ENCODE results near the gene TIMM17B.

TIMM17B gene

GRCh38 chrX:48919947-48920717, 22.6 kb upstream of the TIMM17B start:
- H3K27ac ChIP-seq, result no peak overlapping the region
- peaks cover 41% of the 10 kb centered on the region for H3K27me3 ChIP-seq
- H3K4me2 ChIP-seq, result peak overlapping the region; percentile 78
- H3K9ac ChIP-seq, result peak overlapping the region; percentile 15; the same call in 1 of the 2 replicates
- H4K20me1 ChIP-seq, result peaks cover 47% of the 10 kb centered on the region
- H3K9me3 ChIP-seq, result no peaks in the 10 kb centered on the region; the same call in 1 of the 2 replicates
- H3K4me3 ChIP-seq, result no peak overlapping the region
- TF ChIP-seq Cebpa-rat (IDR thresholded peaks at IDR 0.05), result no peak
- peaks cover 33% of the 10 kb centered on the region for H3K4me1 ChIP-seq
- H3K36me3 ChIP-seq, result peaks cover 36% of the 10 kb centered on the region

GRCh38 chrX:48919360-48919841, 21.8 kb upstream of the TIMM17B start:
- no peak overlapping the region for H3K27ac ChIP-seq
- peak overlapping the region; percentile 78 for H3K4me2 ChIP-seq
- no peaks in the 10 kb centered on the region; the same call in 1 of the 2 replicates for H3K9me3 ChIP-seq
- H3K9ac ChIP-seq, result peak overlapping the region; percentile 57; the same call in 1 of the 2 replicates
- peaks cover 48% of the 10 kb centered on the region for H3K27me3 ChIP-seq
- H4K20me1 ChIP-seq, result peaks cover 54% of the 10 kb centered on the region
- peaks cover 33% of the 10 kb centered on the region for H3K4me1 ChIP-seq
- TF ChIP-seq Cebpa-rat (IDR thresholded peaks at IDR 0.05), result no peak
- peak overlapping the region; percentile 79 for H3K4me3 ChIP-seq
- peaks cover 40% of the 10 kb centered on the region for H3K36me3 ChIP-seq

GRCh38 chrX:48918643-48919340, 21.2 kb upstream of the TIMM17B start, which contains the start of gene PIM2:
Gene PIM2 (minus strand): TSS chrX:48919024. CDS start chrX:48918834, 190 bp downstream.
- H3K9ac ChIP-seq, result peak within 1 kb of the TSS; percentile 81
- H3K4me2 ChIP-seq, result peak within 1 kb of the TSS; percentile 89
- H3K9me3 ChIP-seq, result no peaks in the 10 kb centered on the region; the same call in 1 of the 2 replicates
- TF ChIP-seq Cebpa-rat (IDR thresholded peaks at IDR 0.05), result no peak
- H3K27ac ChIP-seq, result peak within 1 kb of the TSS; percentile 85
- peak within 1 kb of the TSS; percentile 79 for H3K4me3 ChIP-seq
- H3K36me3 ChIP-seq, result peaks cover 40% of the 10 kb centered on the region
- H4K20me1 ChIP-seq, result peaks cover 60% of the 10 kb centered on the region
- peaks cover 33% of the 10 kb centered on the region for H3K4me1 ChIP-seq
- H3K27me3 ChIP-seq, result peaks cover 48% of the 10 kb centered on the region

- peaks cover 48% of the 10 kb centered on the region for H3K27me3 ChIP-seq
- H4K20me1 ChIP-seq, result peaks cover 62% of the 10 kb centered on the region
- H3K4me3 ChIP-seq, result peak overlapping the region; percentile 79
- peak overlapping the region; percentile 81 for H3K9ac ChIP-seq
- H3K9me3 ChIP-seq, result no peaks in the 10 kb centered on the region; the same call in 1 of the 2 replicates
- peaks cover 33% of the 10 kb centered on the region for H3K4me1 ChIP-seq
- H3K4me2 ChIP-seq, result peak overlapping the region; percentile 89
- peak overlapping the region; percentile 85 for H3K27ac ChIP-seq
- peaks cover 40% of the 10 kb centered on the region for H3K36me3 ChIP-seq
- TF ChIP-seq Cebpa-rat (IDR thresholded peaks at IDR 0.05), result no peak
Measured at GRCh38 chrX:48918301-48918642, 20.7 kb upstream of the TIMM17B start.

GRCh38 chrX:48917139-48918001, 19.8 kb upstream of the TIMM17B start:
- H3K4me1 ChIP-seq, result peaks cover 33% of the 10 kb centered on the region
- 0 out of 2 replicates have a peak overlapping the region, but pooled peaks have one; percentile 35 for H3K27ac ChIP-seq
- peak overlapping the region; percentile 81; the same call in 1 of the 2 replicates for H3K9ac ChIP-seq
- no peaks in the 10 kb centered on the region; the same call in 1 of the 2 replicates for H3K9me3 ChIP-seq
- TF ChIP-seq Cebpa-rat (IDR thresholded peaks at IDR 0.05), result no peak
- H3K4me3 ChIP-seq, result peak overlapping the region; percentile 79
- H3K36me3 ChIP-seq, result peaks cover 33% of the 10 kb centered on the region
- H3K4me2 ChIP-seq, result peak overlapping the region; percentile 89
- peaks cover 57% of the 10 kb centered on the region for H4K20me1 ChIP-seq
- H3K27me3 ChIP-seq, result peaks cover 45% of the 10 kb centered on the region

- peaks cover 39% of the 10 kb centered on the region for H3K27me3 ChIP-seq
- no peaks in the 10 kb centered on the region; the same call in 1 of the 2 replicates for H3K9me3 ChIP-seq
- peaks cover 34% of the 10 kb centered on the region for H3K4me1 ChIP-seq
- H3K27ac ChIP-seq, result no peak overlapping the region
- H3K4me2 ChIP-seq, result no peak overlapping the region
- H4K20me1 ChIP-seq, result peaks cover 46% of the 10 kb centered on the region
- H3K36me3 ChIP-seq, result peaks cover 30% of the 10 kb centered on the region
- H3K4me3 ChIP-seq, result no peak overlapping the region
- no peak overlapping the region for H3K9ac ChIP-seq
- TF ChIP-seq Cebpa-rat (IDR thresholded peaks at IDR 0.05), result no peak
Measured at GRCh38 chrX:48914593-48915493, 17.3 kb upstream of the TIMM17B start.

- Histone ChIP-seq H3K9ac (no peak overlapping the region), H3K4me1 (peaks cover 28% of the 10 kb centered on the region), H3K4me2 (no peak overlapping the region), H4K20me1 (peaks cover 41% of the 10 kb centered on the region), H3K27ac (no peak overlapping the region), H3K9me3 (no peaks in the 10 kb centered on the region; the same call in 1 of the 2 replicates), H3K36me3 (peaks cover 30% of the 10 kb centered on the region), H3K4me3 (no peak overlapping the region), H3K27me3 (peaks cover 43% of the 10 kb centered on the region)
- no peak for TF ChIP-seq Cebpa-rat (IDR thresholded peaks at IDR 0.05)
Measured at GRCh38 chrX:48913605-48914366, 16.2 kb upstream of the TIMM17B start.

All from BLaER1 (cell line).